ENCODE results near the gene USH2A. TPM values are rescaled to one million over a fixed set of nuclear protein-coding genes. Genes with fewer than 3 reads are reported as not detected.

Gene USH2A
- total RNA-seq, 4 donors from 2014 or later = 0.14 TPM; not detected in 3

GRCh38 chr1:216193839-216194443, 229.3 kb downstream of the USH2A start:
- Histone ChIP-seq H3K4me1 (no peaks in the 10 kb centered on the region), H3K27ac (no peak overlapping the region), H3K36me3 (no peaks in the 10 kb centered on the region), H3K9me3 (no peaks in the 10 kb centered on the region), H3K4me3 (no peak overlapping the region), H3K27me3 (no peaks in the 10 kb centered on the region)
- intact Hi-C loops (cut with DNase I; ENCODE audit: low total_unique reads) = no loop called here
- no peak for TF ChIP-seq POLR2A (IDR thresholded peaks at IDR 0.05)
- TF ChIP-seq CTCF (IDR thresholded peaks at IDR 0.05) = no peak
- DNase-seq = no peak

GRCh38 chr1:216190438-216190837, 232.8 kb downstream of the USH2A start:
- H3K4me3 ChIP-seq = no peak overlapping the region
- no peaks in the 10 kb centered on the region for H3K4me1 ChIP-seq
- no peak overlapping the region for H3K27ac ChIP-seq
- no peak for DNase-seq
- H3K27me3 ChIP-seq = no peaks in the 10 kb centered on the region
- H3K9me3 ChIP-seq = no peaks in the 10 kb centered on the region
- TF ChIP-seq CTCF (IDR thresholded peaks at IDR 0.05) (no peak), POLR2A (IDR thresholded peaks at IDR 0.05) (no peak)
- intact Hi-C loops (cut with DNase I; ENCODE audit: low total_unique reads) = no loop called here
- no peaks in the 10 kb centered on the region for H3K36me3 ChIP-seq

GRCh38 chr1:216186816-216187215, 236.4 kb downstream of the USH2A start:
- H3K4me3 ChIP-seq = no peak overlapping the region
- no peak overlapping the region for H3K27ac ChIP-seq
- no peaks in the 10 kb centered on the region for H3K4me1 ChIP-seq
- no peaks in the 10 kb centered on the region for H3K36me3 ChIP-seq
- no peak for DNase-seq
- no peak for TF ChIP-seq POLR2A (IDR thresholded peaks at IDR 0.05)
- no peak for TF ChIP-seq CTCF (IDR thresholded peaks at IDR 0.05)
- H3K27me3 ChIP-seq = no peaks in the 10 kb centered on the region
- intact Hi-C loops (cut with DNase I; ENCODE audit: low total_unique reads) = no loop called here
- H3K9me3 ChIP-seq = no peaks in the 10 kb centered on the region

GRCh38 chr1:216186141-216186540, 237.1 kb downstream of the USH2A start:
- Histone ChIP-seq H3K27me3 (no peaks in the 10 kb centered on the region), H3K27ac (no peak overlapping the region), H3K4me1 (no peaks in the 10 kb centered on the region), H3K36me3 (no peaks in the 10 kb centered on the region), H3K9me3 (no peaks in the 10 kb centered on the region), H3K4me3 (no peak overlapping the region)
- no peak for DNase-seq
- intact Hi-C loops (cut with DNase I; ENCODE audit: low total_unique reads) = no loop called here
- TF ChIP-seq POLR2A (IDR thresholded peaks at IDR 0.05) (no peak), CTCF (IDR thresholded peaks at IDR 0.05) (no peak)

GRCh38 chr1:216184126-216184680, 239.0 kb downstream of the USH2A start:
- H3K36me3 ChIP-seq = no peaks in the 10 kb centered on the region
- no peak overlapping the region for H3K4me3 ChIP-seq
- no peaks in the 10 kb centered on the region for H3K9me3 ChIP-seq
- TF ChIP-seq POLR2A (IDR thresholded peaks at IDR 0.05) (no peak), CTCF (IDR thresholded peaks at IDR 0.05) (no peak)
- H3K27ac ChIP-seq = no peak overlapping the region
- H3K27me3 ChIP-seq = no peaks in the 10 kb centered on the region
- DNase-seq = no peak
- intact Hi-C loops (cut with DNase I; ENCODE audit: low total_unique reads) = no loop called here
- no peaks in the 10 kb centered on the region for H3K4me1 ChIP-seq
